HFFc6 (cell line): Measurements from ENCODE around the gene STK39. TPM values are rescaled to one million over a fixed set of nuclear protein-coding genes. Genes with fewer than 3 reads are reported as not detected.
A peak's percentile ranks its signal among the peaks of the same experiment; 100 is the strongest.

Experiments
- DNase-seq: peaks from one replicate; pipeline ENCODE4 v3.0.0-alpha.2; 2018
- H3K27ac Mint-ChIP-seq: 2 replicates; pipeline ENCODE4 v1.8.0; 2020; ENCODE audit warnings: mild to moderate bottlenecking, mixed read lengths
- H3K27me3 Mint-ChIP-seq: 2 replicates; pipeline ENCODE4 v1.8.0; 2021; ENCODE audit warnings: mild to moderate bottlenecking, moderate library complexity, mixed read lengths; ENCODE audit not compliant: insufficient read depth
- H3K36me3 Mint-ChIP-seq: 2 replicates; pipeline ENCODE4 v1.8.0; 2021; ENCODE audit warnings: low read depth, mixed read lengths
- H3K4me1 Mint-ChIP-seq: 2 replicates; pipeline ENCODE4 v1.8.0; 2020; ENCODE audit warnings: low read depth, mixed read lengths
- H3K4me3 Mint-ChIP-seq: 2 replicates; pipeline ENCODE4 v1.8.0; 2020; ENCODE audit warnings: mild to moderate bottlenecking, moderate library complexity, mixed read lengths
- H3K9me3 Mint-ChIP-seq: 2 replicates; pipeline ENCODE4 v1.8.0; 2020; ENCODE audit warnings: mild to moderate bottlenecking, mixed read lengths
- total RNA-seq, 6 experiments: library from RNA; stranded (reverse); fragmentation: NEBNext Ultra II Directional; extraction: Animal tissue kit (Norgen Biotek cat#: 25700); gene quantifications; 2 replicates in 1 of 6; 3 replicates in 5 of 6; pipeline ENCODE4 v1.2.3, GENCODE V29; 2021
- TF ChIP-seq, protein P1 (sequence below): fragments of 200-600 bp; sonication (generic); IDR thresholded peaks from 2 replicates; pipeline ENCODE4 v1.5.0; 2021; ENCODE audit warnings: antibody characterized with exemption, mild to moderate bottlenecking

STK39 gene
- total RNA-seq, 6 experiments from 2014 or later: 27.7 to 36.4 (median 33.4) TPM

DNA sequence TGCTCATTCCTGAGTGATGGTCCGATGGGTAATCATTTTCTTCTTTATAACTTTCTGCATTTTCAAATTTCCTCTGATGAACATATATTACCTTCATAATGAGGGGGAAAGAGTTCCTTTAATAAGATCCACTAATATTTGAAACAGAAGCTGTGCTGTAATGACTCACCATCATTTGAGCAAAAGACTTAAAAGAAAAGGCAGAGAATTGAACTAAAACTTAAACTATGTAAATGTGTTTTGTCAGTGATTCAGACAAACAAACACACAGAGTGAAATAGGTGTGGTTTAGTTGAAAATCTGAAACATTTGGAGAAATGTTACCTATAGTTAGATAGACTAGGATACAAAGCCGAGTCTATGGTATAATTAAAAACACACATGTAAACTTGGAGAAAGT is 209.6 kb downstream of the STK39 start:
- H3K27ac Mint-ChIP-seq: no peak overlapping the region
- no peaks in the 10 kb centered on the region for H3K9me3 Mint-ChIP-seq
- peak; percentile 4 for DNase-seq
- H3K27me3 Mint-ChIP-seq: no peaks in the 10 kb centered on the region; the same call in 1 of the 2 replicates
- peaks cover 15% of the 10 kb centered on the region; the same call in 1 of the 2 replicates for H3K36me3 Mint-ChIP-seq
- H3K4me3 Mint-ChIP-seq: no peak overlapping the region
- peaks cover 10% of the 10 kb centered on the region for H3K4me1 Mint-ChIP-seq
- TF ChIP-seq, protein P1, sequence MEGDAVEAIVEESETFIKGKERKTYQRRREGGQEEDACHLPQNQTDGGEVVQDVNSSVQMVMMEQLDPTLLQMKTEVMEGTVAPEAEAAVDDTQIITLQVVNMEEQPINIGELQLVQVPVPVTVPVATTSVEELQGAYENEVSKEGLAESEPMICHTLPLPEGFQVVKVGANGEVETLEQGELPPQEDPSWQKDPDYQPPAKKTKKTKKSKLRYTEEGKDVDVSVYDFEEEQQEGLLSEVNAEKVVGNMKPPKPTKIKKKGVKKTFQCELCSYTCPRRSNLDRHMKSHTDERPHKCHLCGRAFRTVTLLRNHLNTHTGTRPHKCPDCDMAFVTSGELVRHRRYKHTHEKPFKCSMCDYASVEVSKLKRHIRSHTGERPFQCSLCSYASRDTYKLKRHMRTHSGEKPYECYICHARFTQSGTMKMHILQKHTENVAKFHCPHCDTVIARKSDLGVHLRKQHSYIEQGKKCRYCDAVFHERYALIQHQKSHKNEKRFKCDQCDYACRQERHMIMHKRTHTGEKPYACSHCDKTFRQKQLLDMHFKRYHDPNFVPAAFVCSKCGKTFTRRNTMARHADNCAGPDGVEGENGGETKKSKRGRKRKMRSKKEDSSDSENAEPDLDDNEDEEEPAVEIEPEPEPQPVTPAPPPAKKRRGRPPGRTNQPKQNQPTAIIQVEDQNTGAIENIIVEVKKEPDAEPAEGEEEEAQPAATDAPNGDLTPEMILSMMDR: no peak

- no peak for DNase-seq
- peaks cover 32% of the 10 kb centered on the region for H3K4me1 Mint-ChIP-seq
- no peak overlapping the region for H3K4me3 Mint-ChIP-seq
- TF ChIP-seq, protein P1: no peak
- no peaks in the 10 kb centered on the region; the same call in 1 of the 2 replicates for H3K27me3 Mint-ChIP-seq
- peaks cover 19% of the 10 kb centered on the region; the same call in 1 of the 2 replicates for H3K36me3 Mint-ChIP-seq
- H3K9me3 Mint-ChIP-seq: no peaks in the 10 kb centered on the region
- no peak overlapping the region for H3K27ac Mint-ChIP-seq
These were observed 211.9 kb downstream of the STK39 start for GRCh38 chr2:168035458-168035857.

DNA sequence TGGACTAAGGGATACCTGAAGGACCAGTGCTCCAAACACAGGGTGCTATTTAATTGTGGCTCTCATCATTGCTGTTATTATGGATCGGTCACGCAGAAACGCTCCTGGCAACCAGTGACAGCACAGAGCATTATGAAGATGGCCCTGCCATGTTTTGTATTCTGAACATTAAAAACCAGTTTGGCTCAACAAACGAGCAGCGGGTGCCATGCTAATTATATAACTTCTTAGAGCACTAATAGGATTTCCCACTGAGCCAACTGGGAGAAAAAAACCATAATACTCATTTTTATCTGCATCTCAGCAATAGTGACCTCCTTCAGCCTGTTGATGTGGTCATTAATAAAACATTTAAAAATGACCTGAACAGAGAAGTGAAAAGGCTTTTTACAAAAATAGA is 212.8 kb downstream of the STK39 start:
- peaks cover 19% of the 10 kb centered on the region; the same call in 1 of the 2 replicates for H3K36me3 Mint-ChIP-seq
- H3K4me1 Mint-ChIP-seq: peaks cover 38% of the 10 kb centered on the region
- no peak for DNase-seq
- TF ChIP-seq, protein P1: no peak
- H3K9me3 Mint-ChIP-seq: no peaks in the 10 kb centered on the region
- H3K27ac Mint-ChIP-seq: no peak overlapping the region
- no peak overlapping the region for H3K4me3 Mint-ChIP-seq
- H3K27me3 Mint-ChIP-seq: no peaks in the 10 kb centered on the region; the same call in 1 of the 2 replicates

GRCh38 chr2:168033966-168034365 is 213.4 kb downstream of the STK39 start:
- Mint-ChIP-seq H3K27me3 (no peaks in the 10 kb centered on the region; the same call in 1 of the 2 replicates), H3K36me3 (peaks cover 19% of the 10 kb centered on the region; the same call in 1 of the 2 replicates), H3K27ac (no peak overlapping the region), H3K4me3 (no peak overlapping the region), H3K4me1 (peaks cover 44% of the 10 kb centered on the region), H3K9me3 (no peaks in the 10 kb centered on the region)
- no peak for DNase-seq
- TF ChIP-seq, protein P1: no peak

DNA sequence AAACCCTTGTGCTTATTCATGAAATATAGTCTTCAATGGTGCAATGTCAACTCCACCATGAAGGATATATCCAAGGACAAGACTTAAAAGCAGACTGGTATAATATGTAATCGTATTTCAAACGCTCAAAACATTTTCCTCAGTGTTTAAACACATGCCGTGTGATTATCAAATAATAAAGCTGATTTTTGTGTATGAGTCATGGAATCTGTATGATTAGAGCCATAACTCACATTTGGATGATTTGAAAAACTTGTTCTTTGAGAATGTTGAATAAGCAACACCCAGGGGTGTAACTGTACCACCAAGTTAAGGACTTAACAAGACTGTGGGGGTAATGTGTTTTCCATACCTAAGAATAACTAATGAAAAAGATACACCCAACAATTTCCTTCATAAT is 215.3 kb downstream of the STK39 start:
- Mint-ChIP-seq H3K4me3 (no peak overlapping the region), H3K27me3 (no peaks in the 10 kb centered on the region), H3K36me3 (peaks cover 19% of the 10 kb centered on the region; the same call in 1 of the 2 replicates), H3K4me1 (peaks cover 45% of the 10 kb centered on the region), H3K27ac (peak overlapping the region; percentile 93; the same call in 1 of the 2 replicates), H3K9me3 (no peaks in the 10 kb centered on the region)
- DNase-seq: no peak
- TF ChIP-seq, protein P1: no peak
